Measurements from ENCODE around the gene KLK2. TPM values are rescaled to one million over a fixed set of nuclear protein-coding genes. Genes with fewer than 3 reads are reported as not detected.

Gene KLK2
- total and polyA plus RNA-seq, 2 of the 4 experiments (the other 2 are of a cell fraction), result not detected

GRCh38 chr19:50898018-50898417, 24.8 kb downstream of the KLK2 start:
- Histone ChIP-seq H2AFZ (replicated peaks; ENCODE audit: low read length, poor library complexity) (no peak overlapping the region), H3K9ac (ENCODE audit: low read depth, low read length) (no peak overlapping the region), H3K4ac (ENCODE audit: low read depth, low read length) (no peak overlapping the region), H3K4me3 (ENCODE audit: insufficient read depth, low read depth, low read length) (no peak overlapping the region), H3K27ac (ENCODE audit: insufficient read depth, low read length) (no peak overlapping the region), H4K8ac (ENCODE audit: low read depth in 2 of 2, low read length in 2 of 2) (no peak overlapping the region), H3K79me1 (ENCODE audit: low read depth in 1 of 2, low read length in 2 of 2) (no peaks in the 10 kb centered on the region), H3K14ac (replicated peaks; ENCODE audit: low read depth, low read length) (no peak overlapping the region), H4K91ac (ENCODE audit: insufficient read depth, low read depth, low read length) (no peak overlapping the region), H2AK9ac (replicated peaks; ENCODE audit: low read depth, low read length, poor library complexity) (no peak overlapping the region), H4K20me1 (ENCODE audit: insufficient read depth, low read length) (no peaks in the 10 kb centered on the region), H2BK20ac (ENCODE audit: low read depth, low read length) (no peak overlapping the region), H3K36me3 (ENCODE audit: control insufficient read depth, insufficient read depth, low read length) (no peaks in the 10 kb centered on the region), H3K18ac (ENCODE audit: low read depth, low read length) (no peak overlapping the region), H2BK5ac (ENCODE audit: low read depth, low read length, poor library complexity, severe bottlenecking) (no peak overlapping the region), H2BK15ac (ENCODE audit: low read depth, low read length) (no peak overlapping the region), H3K23ac (ENCODE audit: low read depth, low read length) (no peak overlapping the region), H3K9me3 (ENCODE audit: control insufficient read depth, insufficient read depth, low read length) (no peaks in the 10 kb centered on the region), H3K9me1 (ENCODE audit: insufficient read depth, low read length) (no peaks in the 10 kb centered on the region), H3K27me3 (ENCODE audit: control insufficient read depth, insufficient read depth, low read length) (no peaks in the 10 kb centered on the region), H3K4me2 (ENCODE audit: low read depth, low read length) (no peak overlapping the region), H4K5ac (ENCODE audit: low read depth, low read length) (no peak overlapping the region), H2BK120ac (ENCODE audit: low read depth, low read length) (no peak overlapping the region), H3K4me1 (ENCODE audit: control insufficient read depth, insufficient read depth, low read length) (no peaks in the 10 kb centered on the region), H3K56ac (ENCODE audit: extremely low read depth, insufficient read depth, low read length) (no peak overlapping the region), H2AK5ac (ENCODE audit: low read depth, low read length) (no peak overlapping the region)
- WGBS, 2 experiments (ENCODE audit: extremely low coverage in 2 of 2, insufficient read length in 1 of 2), result no CpG with 5 or more reads among the region's 4 CpGs
- no peak for TF ChIP-seq USF2 (IDR thresholded peaks at IDR 0.05; ENCODE audit: low read depth, low read length)
- TF ChIP-seq POLR2A (IDR thresholded peaks at IDR 0.05; ENCODE audit: low read depth, low read length), result no peak
- TF ChIP-seq RAD21 (IDR thresholded peaks at IDR 0.05; ENCODE audit: low read length), result no peak
- no peak for TF ChIP-seq NFE2L2 (IDR thresholded peaks at IDR 0.05; ENCODE audit: low read depth, low read length)
- no peak for TF ChIP-seq CTCF (conservative IDR thresholded peaks at IDR 0.05; ENCODE audit: low read depth, low read length)
- no peak for TF ChIP-seq RCOR1 (IDR thresholded peaks at IDR 0.05; ENCODE audit: insufficient replicate concordance, low read length)
- TF ChIP-seq CHD1 (IDR thresholded peaks at IDR 0.05; ENCODE audit: low read depth, low read length), result no peak
- no peak for TF ChIP-seq RFX5 (IDR thresholded peaks at IDR 0.05; ENCODE audit: low read depth, low read length)
- TF ChIP-seq CEBPB (IDR thresholded peaks at IDR 0.05; ENCODE audit: low read depth, low read length), result no peak
- TF ChIP-seq MXI1 (IDR thresholded peaks at IDR 0.05; ENCODE audit: borderline replicate concordance, low read depth, low read length), result no peak
- TF ChIP-seq MAZ (IDR thresholded peaks at IDR 0.05; ENCODE audit: borderline replicate concordance, low read depth, low read length), result no peak
- BruUV-seq (replicated peaks), result no TSS peak
- intact Hi-C loops (cut with micrococcal nuclease), result no loop called here
- POLR2A ChIA-PET (ENCODE audit: unreplicated experiment), result no interaction called here
- CTCF ChIA-PET, result no interaction called here
- dilution Hi-C loops (cut with HindIII; ENCODE audit: low sequenced_read_pairs, unreplicated experiment), result no loop called here
- ATAC-seq (ENCODE audit: low read depth) (no peak), DNase-seq (no peak)
- in situ Hi-C loops (cut with MboI; ENCODE audit: low sequenced_read_pairs), result no loop called here
